Measurements from ENCODE around the gene KIF13A.

KIF13A gene

GRCh38 chr6:17972074-17972952 lies 15.1 kb downstream of the KIF13A start:
- DNase-seq (ENCODE audit: low read depth, low spot score), result no peak
- Histone ChIP-seq H3K4me3 (ENCODE audit: low read length) (no peak overlapping the region), H3K27ac (ENCODE audit: low read length) (no peak overlapping the region), H3K4me1 (ENCODE audit: control insufficient read depth, insufficient read depth, low read length) (peaks cover 1% of the 10 kb centered on the region), H3K36me3 (ENCODE audit: control insufficient read depth, insufficient read depth, low read length) (no peaks in the 10 kb centered on the region), H3K27me3 (ENCODE audit: control insufficient read depth, insufficient read depth, low read length) (no peaks in the 10 kb centered on the region), H3K9me3 (ENCODE audit: control insufficient read depth, insufficient read depth, low read length) (no peaks in the 10 kb centered on the region)
- 100% methylated on average over 1 of the region's 7 CpGs for WGBS (ENCODE audit: insufficient coverage, insufficient read length)

- no CpG with 5 or more reads among the region's 7 CpGs for WGBS (ENCODE audit: insufficient coverage, insufficient read length)
- Histone ChIP-seq H3K36me3 (ENCODE audit: control insufficient read depth, insufficient read depth, low read length) (no peaks in the 10 kb centered on the region), H3K4me3 (ENCODE audit: low read length) (no peak overlapping the region), H3K4me1 (ENCODE audit: control insufficient read depth, insufficient read depth, low read length) (peaks cover 1% of the 10 kb centered on the region), H3K9me3 (ENCODE audit: control insufficient read depth, insufficient read depth, low read length) (no peaks in the 10 kb centered on the region), H3K27ac (ENCODE audit: low read length) (no peak overlapping the region), H3K27me3 (ENCODE audit: control insufficient read depth, insufficient read depth, low read length) (no peaks in the 10 kb centered on the region)
- DNase-seq (ENCODE audit: low read depth, low spot score), result no peak
These were observed 16.0 kb downstream of the KIF13A start for GRCh38 chr6:17971128-17972073.

- Histone ChIP-seq H3K27me3 (ENCODE audit: control insufficient read depth, insufficient read depth, low read length) (no peaks in the 10 kb centered on the region), H3K9me3 (ENCODE audit: control insufficient read depth, insufficient read depth, low read length) (no peaks in the 10 kb centered on the region), H3K27ac (ENCODE audit: low read length) (no peak overlapping the region), H3K4me1 (ENCODE audit: control insufficient read depth, insufficient read depth, low read length) (peaks cover 1% of the 10 kb centered on the region), H3K36me3 (ENCODE audit: control insufficient read depth, insufficient read depth, low read length) (no peaks in the 10 kb centered on the region), H3K4me3 (ENCODE audit: low read length) (no peak overlapping the region)
- whole genome bisulfite sequencing (ENCODE audit: insufficient coverage, insufficient read length), result no CpG with 5 or more reads among the region's 2 CpGs
- DNase-seq (ENCODE audit: low read depth, low spot score), result no peak
These were observed 18.6 kb downstream of the KIF13A start for GRCh38 chr6:17968876-17969275.

DNA sequence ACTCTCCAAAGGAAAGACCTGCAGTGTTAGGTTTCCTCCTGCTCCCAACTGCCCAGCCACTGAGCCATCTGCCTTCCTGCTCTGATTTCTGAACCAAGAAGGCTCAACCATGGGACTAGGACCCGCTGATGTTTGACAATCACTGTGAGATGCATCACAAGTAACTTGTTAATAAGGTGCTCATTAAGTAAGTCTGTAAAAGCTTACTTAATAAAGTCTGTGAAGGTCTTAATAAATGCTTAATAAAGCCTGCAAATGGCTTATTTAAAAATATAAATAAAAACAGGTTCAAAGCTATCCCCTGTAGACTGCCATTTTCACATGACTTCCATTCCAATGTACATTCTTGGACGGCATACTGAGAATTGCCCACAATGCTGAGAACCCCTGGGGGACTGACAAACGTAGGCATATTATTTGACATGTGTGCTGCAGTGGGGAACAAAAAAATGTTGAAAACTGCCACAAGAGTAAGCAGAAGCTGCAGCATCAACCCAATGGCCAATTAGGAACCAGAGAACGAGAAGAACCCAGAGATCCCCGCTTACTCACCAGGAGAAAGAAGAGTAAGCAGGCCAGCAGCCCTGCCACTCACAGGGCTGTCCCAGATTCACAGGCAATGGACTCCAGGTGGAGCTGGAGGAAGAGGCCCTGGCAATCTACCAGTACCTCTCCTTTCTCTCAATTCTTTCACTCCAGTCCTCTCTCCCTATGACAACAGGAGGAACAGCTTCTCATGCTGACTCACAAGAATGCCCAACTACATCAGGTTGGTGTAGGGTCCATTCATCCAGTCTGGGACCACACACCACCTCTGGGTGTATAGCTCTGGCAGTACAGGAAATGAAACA lies 19.5 kb downstream of the KIF13A start:
- WGBS (ENCODE audit: insufficient coverage, insufficient read length), result no CpG with 5 or more reads among the region's 5 CpGs
- H3K27me3 ChIP-seq (ENCODE audit: control insufficient read depth, insufficient read depth, low read length), result no peaks in the 10 kb centered on the region
- DNase-seq (ENCODE audit: low read depth, low spot score), result no peak
- H3K4me1 ChIP-seq (ENCODE audit: control insufficient read depth, insufficient read depth, low read length), result peaks cover 1% of the 10 kb centered on the region
- H3K4me3 ChIP-seq (ENCODE audit: low read length), result no peak overlapping the region
- H3K9me3 ChIP-seq (ENCODE audit: control insufficient read depth, insufficient read depth, low read length), result no peaks in the 10 kb centered on the region
- no peak overlapping the region for H3K27ac ChIP-seq (ENCODE audit: low read length)
- no peaks in the 10 kb centered on the region for H3K36me3 ChIP-seq (ENCODE audit: control insufficient read depth, insufficient read depth, low read length)

DNA sequence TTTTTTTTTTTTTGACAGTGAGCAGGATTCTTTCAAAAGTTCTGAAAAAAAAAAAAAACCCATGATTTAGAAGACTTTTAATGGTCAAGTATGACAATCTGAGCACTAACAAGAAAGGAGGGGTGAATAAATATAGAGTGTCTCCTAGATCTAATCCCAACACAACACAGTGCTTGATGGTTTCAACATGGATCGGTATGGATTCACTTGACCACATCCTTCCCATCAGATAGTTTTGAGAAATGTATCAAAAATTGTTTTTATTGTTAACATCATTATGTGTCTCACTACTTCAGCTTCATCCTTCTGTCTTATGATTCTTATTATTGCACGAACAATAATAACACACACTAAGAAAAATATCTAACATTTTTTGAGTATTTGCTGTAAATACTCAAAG lies 21.0 kb downstream of the KIF13A start:
- WGBS (ENCODE audit: insufficient coverage, insufficient read length), result no CpG with 5 or more reads among the region's 2 CpGs
- H3K27ac ChIP-seq (ENCODE audit: low read length), result no peak overlapping the region
- DNase-seq (ENCODE audit: low read depth, low spot score), result no peak

GRCh38 chr6:17965397-17965796 lies 22.0 kb downstream of the KIF13A start:
- H3K9me3 ChIP-seq (ENCODE audit: control insufficient read depth, insufficient read depth, low read length), result no peaks in the 10 kb centered on the region
- no peaks in the 10 kb centered on the region for H3K36me3 ChIP-seq (ENCODE audit: control insufficient read depth, insufficient read depth, low read length)
- no peak for DNase-seq (ENCODE audit: low read depth, low spot score)
- no peaks in the 10 kb centered on the region for H3K27me3 ChIP-seq (ENCODE audit: control insufficient read depth, insufficient read depth, low read length)
- H3K27ac ChIP-seq (ENCODE audit: low read length), result no peak overlapping the region
- no peak overlapping the region for H3K4me3 ChIP-seq (ENCODE audit: low read length)
- H3K4me1 ChIP-seq (ENCODE audit: control insufficient read depth, insufficient read depth, low read length), result peaks cover 1% of the 10 kb centered on the region

More for the DNA sequence above, 21.0 kb downstream of the KIF13A start:
- no peaks in the 10 kb centered on the region for H3K9me3 ChIP-seq (ENCODE audit: control insufficient read depth, insufficient read depth, low read length)
- H3K27me3 ChIP-seq (ENCODE audit: control insufficient read depth, insufficient read depth, low read length), result no peaks in the 10 kb centered on the region
- no peak overlapping the region for H3K4me3 ChIP-seq (ENCODE audit: low read length)
- no peaks in the 10 kb centered on the region for H3K36me3 ChIP-seq (ENCODE audit: control insufficient read depth, insufficient read depth, low read length)
- peaks cover 1% of the 10 kb centered on the region for H3K4me1 ChIP-seq (ENCODE audit: control insufficient read depth, insufficient read depth, low read length)

DNA sequence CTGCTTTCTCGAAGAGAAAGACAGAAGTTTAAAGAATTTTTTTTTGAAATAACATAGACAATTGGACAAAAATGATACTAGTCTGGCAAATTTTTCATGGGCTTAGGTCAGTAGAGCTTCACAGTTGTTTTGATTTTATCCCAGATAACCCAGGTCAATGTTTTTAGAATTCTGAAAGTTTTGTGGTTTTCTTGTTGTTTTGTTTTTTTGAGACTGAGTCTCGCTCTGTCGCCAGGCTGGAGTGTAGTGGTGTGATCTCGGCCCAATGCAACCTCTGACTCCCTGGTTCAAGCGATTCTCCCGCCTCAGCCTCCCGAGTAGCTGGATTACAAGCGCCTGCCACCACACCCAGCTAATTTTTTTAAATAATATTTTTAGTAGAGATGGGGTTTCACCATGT lies 22.8 kb downstream of the KIF13A start:
- Histone ChIP-seq H3K36me3 (ENCODE audit: control insufficient read depth, insufficient read depth, low read length) (no peaks in the 10 kb centered on the region), H3K9me3 (ENCODE audit: control insufficient read depth, insufficient read depth, low read length) (no peaks in the 10 kb centered on the region), H3K4me3 (ENCODE audit: low read length) (no peak overlapping the region), H3K27ac (ENCODE audit: low read length) (no peak overlapping the region), H3K4me1 (ENCODE audit: control insufficient read depth, insufficient read depth, low read length) (peaks cover 1% of the 10 kb centered on the region), H3K27me3 (ENCODE audit: control insufficient read depth, insufficient read depth, low read length) (no peaks in the 10 kb centered on the region)
- WGBS (ENCODE audit: insufficient coverage, insufficient read length), result no CpG with 5 or more reads among the region's 8 CpGs
- DNase-seq (ENCODE audit: low read depth, low spot score), result no peak

DNA sequence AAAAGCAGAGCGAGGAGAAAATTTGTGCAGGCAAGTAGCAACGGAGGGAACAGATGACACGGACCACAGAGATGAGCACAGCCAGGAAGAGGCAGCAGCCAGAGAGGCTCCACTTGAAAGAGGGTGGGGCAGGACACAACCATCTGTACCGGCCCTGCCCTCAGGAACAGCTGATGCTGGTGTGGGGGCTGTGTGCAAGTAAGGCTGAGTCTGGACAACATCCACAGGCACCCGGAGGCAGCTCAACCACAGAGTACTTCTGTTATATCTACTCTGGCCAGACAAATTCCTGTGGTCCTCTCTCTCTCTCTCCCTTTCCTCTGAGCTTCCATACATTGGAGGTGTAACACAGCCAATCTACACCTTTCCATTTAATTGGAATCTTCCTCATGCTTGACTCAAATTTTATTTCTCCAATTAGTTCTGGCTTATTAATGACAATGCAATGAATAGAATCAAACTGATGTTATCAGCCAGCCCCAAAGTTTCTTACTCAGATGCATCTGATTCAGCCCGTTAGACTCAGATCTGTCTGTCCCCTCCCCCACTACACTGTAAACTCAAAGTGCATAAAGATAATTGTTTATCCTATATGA lies 24.9 kb downstream of the KIF13A start:
- DNase-seq (ENCODE audit: low read depth, low spot score), result no peak
- no CpG with 5 or more reads among the region's 6 CpGs for WGBS (ENCODE audit: insufficient coverage, insufficient read length)
- no peaks in the 10 kb centered on the region for H3K36me3 ChIP-seq (ENCODE audit: control insufficient read depth, insufficient read depth, low read length)
- no peaks in the 10 kb centered on the region for H3K27me3 ChIP-seq (ENCODE audit: control insufficient read depth, insufficient read depth, low read length)
- no peaks in the 10 kb centered on the region for H3K9me3 ChIP-seq (ENCODE audit: control insufficient read depth, insufficient read depth, low read length)
- H3K4me3 ChIP-seq (ENCODE audit: low read length), result no peak overlapping the region
- H3K4me1 ChIP-seq (ENCODE audit: control insufficient read depth, insufficient read depth, low read length), result peaks cover 2% of the 10 kb centered on the region; the same call in 1 of the 2 replicates
- H3K27ac ChIP-seq (ENCODE audit: low read length), result no peak overlapping the region

DNA sequence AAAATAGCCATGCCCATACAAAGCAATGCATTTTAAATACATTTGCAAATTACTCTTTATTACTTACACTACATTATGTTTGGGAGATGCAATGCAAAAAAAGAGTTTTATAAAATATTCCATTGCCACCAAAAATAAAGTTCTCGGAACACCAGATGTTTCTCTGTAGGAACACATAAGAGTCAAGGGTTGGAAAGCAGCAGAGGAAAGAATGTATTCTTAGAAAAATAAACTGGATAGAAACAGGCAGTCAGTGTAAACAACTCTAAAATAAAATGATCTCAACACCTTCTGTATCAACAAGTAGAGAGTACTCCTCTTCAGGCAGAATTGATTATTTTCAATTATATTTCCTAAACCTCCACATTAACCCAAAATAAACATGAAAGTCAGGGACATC lies 28.1 kb downstream of the KIF13A start:
- Histone ChIP-seq H3K9me3 (ENCODE audit: control insufficient read depth, insufficient read depth, low read length) (no peaks in the 10 kb centered on the region), H3K4me1 (ENCODE audit: control insufficient read depth, insufficient read depth, low read length) (peaks cover 4% of the 10 kb centered on the region; the same call in 1 of the 2 replicates), H3K27me3 (ENCODE audit: control insufficient read depth, insufficient read depth, low read length) (no peaks in the 10 kb centered on the region), H3K4me3 (ENCODE audit: low read length) (no peak overlapping the region), H3K27ac (ENCODE audit: low read length) (no peak overlapping the region), H3K36me3 (ENCODE audit: control insufficient read depth, insufficient read depth, low read length) (no peaks in the 10 kb centered on the region)
- no peak for DNase-seq (ENCODE audit: low read depth, low spot score)
- no CpG with 5 or more reads among the region's 1 CpG for WGBS (ENCODE audit: insufficient coverage, insufficient read length)

All from iPS DF 6.9 (cell line).